ENCODE measurements around the gene TENM4.

TENM4 gene

DNA sequence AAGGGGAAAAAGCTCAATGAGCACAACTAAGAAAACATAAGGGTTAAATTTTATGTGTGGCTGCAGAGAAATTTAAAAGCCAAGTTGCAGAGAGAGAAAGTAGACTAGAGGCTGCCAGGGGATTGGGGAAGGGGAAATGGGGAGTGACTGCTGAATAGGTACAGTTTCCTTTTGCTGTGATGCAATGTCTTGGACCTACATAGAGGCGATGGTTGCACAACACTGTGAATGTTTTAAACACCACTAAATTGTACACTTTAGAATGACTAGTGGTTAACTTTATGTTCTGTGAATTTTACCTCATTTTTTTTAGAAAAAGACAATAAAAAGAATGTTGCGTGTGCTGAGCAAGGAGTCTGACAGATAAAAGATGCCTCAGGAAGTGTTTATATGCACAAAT lies 36.5 kb downstream of the TENM4 start:
- TF ChIP-seq, protein P1, sequence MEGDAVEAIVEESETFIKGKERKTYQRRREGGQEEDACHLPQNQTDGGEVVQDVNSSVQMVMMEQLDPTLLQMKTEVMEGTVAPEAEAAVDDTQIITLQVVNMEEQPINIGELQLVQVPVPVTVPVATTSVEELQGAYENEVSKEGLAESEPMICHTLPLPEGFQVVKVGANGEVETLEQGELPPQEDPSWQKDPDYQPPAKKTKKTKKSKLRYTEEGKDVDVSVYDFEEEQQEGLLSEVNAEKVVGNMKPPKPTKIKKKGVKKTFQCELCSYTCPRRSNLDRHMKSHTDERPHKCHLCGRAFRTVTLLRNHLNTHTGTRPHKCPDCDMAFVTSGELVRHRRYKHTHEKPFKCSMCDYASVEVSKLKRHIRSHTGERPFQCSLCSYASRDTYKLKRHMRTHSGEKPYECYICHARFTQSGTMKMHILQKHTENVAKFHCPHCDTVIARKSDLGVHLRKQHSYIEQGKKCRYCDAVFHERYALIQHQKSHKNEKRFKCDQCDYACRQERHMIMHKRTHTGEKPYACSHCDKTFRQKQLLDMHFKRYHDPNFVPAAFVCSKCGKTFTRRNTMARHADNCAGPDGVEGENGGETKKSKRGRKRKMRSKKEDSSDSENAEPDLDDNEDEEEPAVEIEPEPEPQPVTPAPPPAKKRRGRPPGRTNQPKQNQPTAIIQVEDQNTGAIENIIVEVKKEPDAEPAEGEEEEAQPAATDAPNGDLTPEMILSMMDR (IDR thresholded peaks at IDR 0.05; ENCODE audit: borderline replicate concordance, insufficient read depth, low read depth, low read length) = no peak
- H3K4me3 ChIP-seq (ENCODE audit: low read depth, low read length) = no peak overlapping the region

DNA sequence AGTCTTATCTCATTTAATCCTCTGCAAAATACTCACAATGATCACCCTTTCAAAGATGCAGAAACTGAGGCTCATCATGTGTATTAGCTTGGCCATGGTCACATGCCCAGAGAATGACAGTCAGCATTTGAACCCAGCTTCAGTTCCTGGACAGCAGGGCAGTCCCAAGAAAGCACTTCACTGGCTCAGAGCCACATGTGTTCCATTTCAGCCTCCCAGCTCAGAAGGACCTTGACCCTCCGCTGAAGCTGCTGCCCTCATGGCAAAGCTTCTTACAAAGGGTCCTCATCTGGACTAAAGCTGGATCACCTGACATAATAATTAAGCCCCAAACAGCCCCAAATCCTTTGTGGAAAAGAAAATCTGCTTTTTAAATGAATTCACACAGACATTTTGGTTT lies 37.0 kb downstream of the TENM4 start:
- no peak overlapping the region for H3K4me3 ChIP-seq (ENCODE audit: low read depth, low read length)
- TF ChIP-seq, protein P1 (IDR thresholded peaks at IDR 0.05; ENCODE audit: borderline replicate concordance, insufficient read depth, low read depth, low read length) = no peak

DNA sequence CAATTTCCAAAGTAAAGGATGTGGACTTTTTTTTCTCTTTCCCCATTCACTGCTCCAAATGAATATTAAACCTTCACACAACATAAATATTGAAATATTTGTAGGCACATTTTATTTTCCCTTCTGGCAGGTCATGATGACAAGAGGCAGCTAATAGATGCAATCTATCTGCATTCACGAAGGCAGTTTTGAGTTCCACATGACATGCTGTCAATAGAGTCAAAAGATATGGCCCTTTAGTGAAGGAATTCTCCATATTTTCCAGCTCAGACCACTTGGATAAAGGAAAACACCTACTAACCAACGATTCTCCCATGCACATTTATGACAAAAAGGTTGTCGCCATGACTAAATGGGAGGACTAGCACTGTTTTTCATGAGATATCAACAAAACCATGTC lies 37.9 kb downstream of the TENM4 start:
- TF ChIP-seq, protein P1 (IDR thresholded peaks at IDR 0.05; ENCODE audit: borderline replicate concordance, insufficient read depth, low read depth, low read length) = no peak
- no peak overlapping the region for H3K4me3 ChIP-seq (ENCODE audit: low read depth, low read length)

GRCh38 chr11:79400717-79401330 lies 40.0 kb downstream of the TENM4 start:
- TF ChIP-seq, protein P1 (IDR thresholded peaks at IDR 0.05; ENCODE audit: borderline replicate concordance, insufficient read depth, low read depth, low read length) = peak; percentile 79
- H3K4me3 ChIP-seq (ENCODE audit: low read depth, low read length) = no peak overlapping the region

GRCh38 chr11:79400206-79400605 lies 40.6 kb downstream of the TENM4 start:
- H3K4me3 ChIP-seq (ENCODE audit: low read depth, low read length) = no peak overlapping the region
- TF ChIP-seq, protein P1 (IDR thresholded peaks at IDR 0.05; ENCODE audit: borderline replicate concordance, insufficient read depth, low read depth, low read length) = no peak

DNA sequence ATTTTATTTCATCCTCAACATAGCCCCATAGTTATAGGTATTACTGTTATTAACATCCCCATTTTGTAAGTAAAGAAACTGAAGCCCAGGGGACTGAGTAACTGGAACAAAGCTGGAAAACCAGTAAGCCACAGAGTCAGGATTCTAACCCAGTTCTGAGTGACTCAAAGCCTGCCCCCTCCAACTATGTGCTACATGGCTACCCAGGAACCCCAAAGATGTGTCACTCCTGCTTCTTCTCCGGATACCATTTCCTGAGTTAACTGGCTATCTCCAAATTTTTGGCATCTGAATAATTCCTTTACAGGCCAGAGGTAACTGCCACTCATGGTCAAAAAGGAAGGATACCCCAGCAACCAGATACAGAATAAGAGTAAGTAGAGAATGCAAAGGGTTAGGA lies 43.6 kb downstream of the TENM4 start:
- TF ChIP-seq, protein P1 (IDR thresholded peaks at IDR 0.05; ENCODE audit: borderline replicate concordance, insufficient read depth, low read depth, low read length) = no peak
- H3K4me3 ChIP-seq (ENCODE audit: low read depth, low read length) = no peak overlapping the region

DNA sequence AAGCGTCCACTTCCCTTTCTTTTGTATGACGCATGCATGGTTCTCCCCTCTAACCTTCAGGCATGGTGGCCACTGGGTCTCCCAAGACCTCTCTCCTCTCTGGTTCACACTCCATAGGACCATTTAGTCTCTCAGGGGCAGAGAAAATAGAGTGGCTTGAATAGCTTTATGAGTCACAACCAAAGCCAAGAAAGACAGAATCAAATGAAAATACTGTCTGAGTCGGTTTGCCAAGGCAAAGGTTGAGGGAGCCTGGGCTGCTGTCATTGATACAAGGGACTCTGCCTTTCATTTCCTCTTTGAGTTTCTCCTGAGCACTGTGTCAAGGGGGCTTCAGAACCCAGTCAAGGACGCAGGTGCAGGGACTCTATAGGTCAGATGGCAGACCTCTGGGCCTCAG lies 44.2 kb downstream of the TENM4 start:
- no peak overlapping the region for H3K4me3 ChIP-seq (ENCODE audit: low read depth, low read length)
- TF ChIP-seq, protein P1 (IDR thresholded peaks at IDR 0.05; ENCODE audit: borderline replicate concordance, insufficient read depth, low read depth, low read length) = no peak

All from GM12875 (cell line).